Nucleus accumbens (tissue), 56 donors: Measurements from ENCODE around the gene WLS.
A peak's percentile ranks its signal among the peaks of the same experiment; 100 is the strongest.

ENCODE experiments used
- DNase-seq, 56 donors: peaks; one replicate each; lab custom pipeline; 2025; lab: John Stamatoyannopoulos, UW

Gene WLS

GRCh38 chr1:68229650-68230483 lies 2.5 kb downstream of the WLS start:
- DNase-seq, result peak in 2 of 56 donors; percentile 2 to 3

- no peak for DNase-seq
These were observed 3.5 kb downstream of the WLS start for GRCh38 chr1:68228851-68229250.

DNA sequence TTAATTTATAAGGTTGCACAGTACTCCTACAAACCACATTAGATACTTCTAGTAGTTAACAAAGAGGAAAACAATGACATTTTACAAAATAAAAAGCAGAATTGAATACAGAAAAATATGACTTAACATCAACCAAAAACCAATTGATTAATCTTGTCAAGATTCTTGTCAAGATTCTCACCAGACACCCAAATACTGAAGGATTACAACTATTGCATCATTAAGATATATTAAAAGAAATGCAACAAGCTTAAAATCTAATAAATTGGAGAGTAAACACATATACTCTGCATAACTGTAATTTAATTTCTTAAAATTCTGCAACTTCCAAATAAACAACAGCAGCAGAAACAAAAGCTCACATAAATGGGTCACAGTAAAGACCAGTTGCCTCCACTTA lies 4.7 kb downstream of the WLS start:
- DNase-seq, result no peak

GRCh38 chr1:68225781-68226180 lies 6.5 kb downstream of the WLS start:
- DNase-seq, result no peak

- DNase-seq, result no peak
These were observed 8.6 kb downstream of the WLS start for GRCh38 chr1:68223687-68224086.

GRCh38 chr1:68221980-68222373 lies 10.3 kb downstream of the WLS start:
- no peak for DNase-seq

DNA sequence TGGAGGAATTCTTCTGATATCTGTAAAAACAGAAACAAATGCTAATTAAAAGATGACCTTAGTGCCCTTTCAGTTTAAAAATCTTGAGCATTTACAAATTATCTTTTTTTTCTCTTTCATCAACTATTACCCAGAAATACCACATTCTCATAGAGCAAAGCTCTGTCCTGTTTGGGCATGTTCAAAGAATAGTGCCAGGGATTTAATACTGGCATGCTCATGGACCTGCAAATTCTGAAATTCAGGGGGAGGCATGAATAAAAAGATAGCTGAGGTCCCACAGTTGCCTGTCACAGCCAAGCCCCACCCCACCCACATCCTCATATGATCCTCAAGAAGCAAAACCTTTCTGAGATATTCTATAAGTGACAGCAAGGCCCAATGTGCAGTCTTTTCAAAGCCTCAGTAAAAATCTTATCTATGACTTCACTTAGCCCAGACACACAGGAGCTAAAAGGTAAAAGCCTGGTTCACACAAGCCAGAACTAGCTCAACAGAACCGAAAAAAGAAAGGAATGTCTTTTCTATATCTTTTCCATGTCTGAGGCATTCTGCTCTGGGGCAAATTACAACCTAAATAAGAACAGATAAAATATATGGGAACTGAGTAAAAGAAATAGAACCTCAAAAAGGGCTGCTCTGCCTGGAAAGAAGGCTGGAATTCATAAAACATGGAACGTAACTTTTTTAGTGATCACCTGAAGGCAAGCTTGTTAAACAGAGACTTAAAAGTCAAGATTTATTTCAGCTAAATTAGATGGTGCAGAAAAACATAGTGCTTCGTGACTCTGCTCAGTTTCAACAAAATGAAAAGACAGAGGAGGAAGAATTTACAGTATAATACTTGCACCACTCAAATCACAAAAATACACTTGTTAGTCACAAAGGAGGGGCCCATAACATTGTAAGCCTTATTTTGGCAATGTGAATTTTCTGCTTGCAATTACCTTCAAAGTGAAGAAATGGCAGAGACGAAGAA lies 11.0 kb downstream of the WLS start:
- no peak for DNase-seq

DNA sequence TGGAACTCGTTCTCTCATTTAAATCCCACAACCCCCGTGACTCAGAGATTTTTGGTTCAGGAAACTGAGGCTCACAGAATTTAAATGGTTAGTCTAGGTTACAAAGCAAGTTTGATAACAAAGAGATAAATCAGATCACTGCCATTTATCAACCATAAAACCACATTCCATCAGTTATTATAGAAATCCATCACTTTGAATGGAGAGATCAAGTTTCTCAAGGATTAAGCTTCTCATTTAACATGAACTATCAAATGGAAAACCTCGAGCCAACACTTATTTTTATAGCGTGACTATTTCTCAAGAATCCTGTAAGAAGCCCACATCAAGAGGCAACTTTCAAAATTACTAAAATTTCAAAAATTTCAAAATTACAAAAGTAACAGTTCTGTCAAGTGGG lies 11.9 kb downstream of the WLS start:
- DNase-seq, result no peak

DNA sequence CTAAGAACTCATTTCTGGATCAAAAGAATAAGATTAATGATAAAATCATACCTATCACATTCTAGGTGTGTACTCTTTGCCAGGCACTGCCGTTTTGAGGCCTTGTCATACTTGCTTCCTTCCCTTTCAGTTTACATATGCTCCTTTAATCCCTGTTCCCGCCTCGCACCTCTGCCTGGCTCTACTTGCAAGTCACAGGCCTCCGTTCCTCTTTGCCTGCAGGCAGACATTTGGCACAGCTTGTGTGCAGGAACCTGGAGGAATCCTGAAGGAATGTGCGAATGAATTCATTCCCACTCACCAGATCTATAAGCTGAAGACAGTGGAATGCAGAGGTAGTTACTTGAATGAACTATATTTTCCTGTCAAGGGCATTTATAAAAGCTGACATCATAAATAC lies 13.8 kb downstream of the WLS start:
- no peak for DNase-seq

DNA sequence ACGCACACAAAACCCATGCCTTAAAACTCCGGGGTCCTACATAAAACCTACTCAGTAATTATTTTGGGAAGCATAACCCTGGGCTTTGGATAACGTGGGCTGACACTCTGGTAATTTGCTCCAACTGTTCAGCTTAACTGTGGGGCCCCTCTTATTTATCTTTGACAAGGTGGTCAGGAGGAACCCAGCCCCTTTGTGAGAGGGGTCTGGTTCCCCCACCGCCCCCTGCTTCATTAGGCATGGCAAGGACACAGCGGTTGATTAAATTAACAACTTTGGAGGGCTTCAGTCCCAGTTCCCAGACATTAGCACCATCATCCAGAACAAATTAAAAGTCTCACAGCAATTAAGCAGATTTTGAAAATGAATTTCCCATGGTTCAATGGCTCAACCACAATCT lies 14.7 kb downstream of the WLS start:
- DNase-seq, result no peak

- DNase-seq, result peak in 5 of 56 donors; percentile 12 to 40 (median 21)
These were observed 15.2 kb downstream of the WLS start for GRCh38 chr1:68217060-68217554.

GRCh38 chr1:68216089-68216772 lies 16.1 kb downstream of the WLS start:
- no peak for DNase-seq

GRCh38 chr1:68213843-68214242 lies 18.5 kb downstream of the WLS start:
- peak in 1 of 56 donors; percentile 22 for DNase-seq

DNA sequence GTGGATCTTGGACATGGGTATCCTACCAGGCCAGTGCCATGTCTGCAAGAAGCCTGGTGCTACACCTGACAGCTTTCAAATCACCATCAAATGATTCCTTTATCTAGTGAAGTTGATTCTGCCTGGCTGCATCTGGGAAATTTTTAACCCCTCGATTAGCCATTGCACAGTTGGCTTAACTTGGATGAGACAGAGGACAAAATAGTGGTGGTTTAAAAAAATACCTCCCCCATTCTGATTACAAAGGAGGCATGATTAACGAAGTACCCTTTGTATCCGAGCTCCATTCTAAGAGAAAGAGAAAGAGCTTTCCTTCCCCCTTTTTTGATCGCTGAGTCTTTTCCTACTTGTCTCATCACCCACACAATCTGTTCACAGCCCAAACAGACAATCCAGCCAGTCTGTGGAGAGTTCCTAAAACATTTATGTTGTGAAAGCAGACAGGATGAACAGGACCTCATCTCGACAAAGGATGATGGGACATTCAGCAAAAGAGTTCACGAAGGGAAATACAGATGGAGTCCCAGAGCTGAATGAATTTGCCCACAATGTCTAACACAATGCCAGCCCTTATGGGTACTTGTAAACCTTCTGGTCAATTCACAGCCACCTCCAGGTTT lies 20.5 kb downstream of the WLS start:
- no peak for DNase-seq

GRCh38 chr1:68210829-68211228 lies 21.5 kb downstream of the WLS start:
- no peak for DNase-seq

GRCh38 chr1:68210027-68210426 lies 22.3 kb downstream of the WLS start:
- no peak for DNase-seq

- no peak for DNase-seq
These were observed 25.3 kb downstream of the WLS start for GRCh38 chr1:68206848-68207689.

- no peak for DNase-seq
These were observed 26.4 kb downstream of the WLS start for GRCh38 chr1:68205794-68206358.
